BLaER1 (cell line): ENCODE measurements around the gene KCNJ11.

Experiments
- H3K27ac ChIP-seq: shearing (Covaris generic); formaldehyde crosslinking; 2 replicates; pipeline ENCODE4 v1.8.1; 2022
- H3K27me3 ChIP-seq: shearing (Covaris generic); formaldehyde crosslinking; 2 replicates; pipeline ENCODE4 v1.8.1; 2022
- H3K36me3 ChIP-seq: shearing (Covaris generic); formaldehyde crosslinking; 2 replicates; pipeline ENCODE4 v1.8.1; 2022
- H3K4me1 ChIP-seq: shearing (Covaris generic); formaldehyde crosslinking; 2 replicates; pipeline ENCODE4 v1.8.1; 2022
- H3K4me2 ChIP-seq: shearing (Covaris generic); formaldehyde crosslinking; 2 replicates; pipeline ENCODE4 v1.8.1; 2022
- H3K4me3 ChIP-seq: shearing (Covaris generic); formaldehyde crosslinking; 2 replicates; pipeline ENCODE4 v1.8.1; 2022
- H3K9ac ChIP-seq: shearing (Covaris generic); formaldehyde crosslinking; 2 replicates; pipeline ENCODE4 v1.8.1; 2022
- H3K9me3 ChIP-seq: shearing (Covaris generic); formaldehyde crosslinking; 2 replicates; pipeline ENCODE4 v1.8.1; 2022
- H4K20me1 ChIP-seq: shearing (Covaris generic); formaldehyde crosslinking; 2 replicates; pipeline ENCODE4 v1.8.1; 2022
- Cebpa-rat ChIP-seq: shearing (Covaris generic); IDR thresholded peaks from 2 replicates; pipeline ENCODE4 v1.8.1; 2022

Gene KCNJ11

DNA sequence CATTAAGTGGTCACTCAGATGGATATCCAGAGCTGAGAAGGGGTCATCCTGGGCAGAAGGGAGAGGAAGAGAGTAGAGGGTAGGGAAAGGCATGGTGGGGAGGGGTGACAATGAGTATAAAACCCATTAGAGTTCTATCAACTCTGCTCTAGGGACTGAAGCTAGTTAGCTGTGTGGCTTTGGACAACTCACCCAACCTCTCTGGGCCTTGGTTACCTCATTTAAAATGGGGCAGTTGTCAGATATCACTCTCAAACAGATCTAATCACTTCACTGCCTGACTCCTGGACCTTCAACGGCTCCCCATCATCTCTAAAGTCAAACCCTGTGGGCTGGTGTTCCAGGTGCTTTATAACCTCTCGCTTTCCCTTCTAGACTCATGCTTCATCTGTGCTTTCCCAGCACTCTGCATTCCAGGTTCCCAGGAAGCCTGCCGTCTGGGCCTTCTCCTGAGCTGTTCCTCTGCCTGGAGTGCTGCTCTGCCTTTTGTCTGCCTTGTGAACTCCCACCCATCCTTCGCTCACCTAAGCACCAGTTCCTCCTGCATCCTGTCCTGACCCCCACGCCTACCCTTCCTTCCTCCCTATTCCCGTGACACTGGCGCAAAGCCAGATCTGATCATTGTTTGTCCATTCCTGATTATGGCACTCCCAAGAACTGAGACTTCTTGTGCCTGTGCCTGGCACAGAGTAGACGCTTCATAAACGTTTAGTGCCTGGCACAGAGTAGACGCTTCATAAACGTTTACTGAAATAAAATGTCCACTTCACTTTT lies 22.3 kb upstream of the KCNJ11 start:
- no peaks in the 10 kb centered on the region for H3K27me3 ChIP-seq
- peak overlapping the region; percentile 15 for H3K4me2 ChIP-seq
- H3K4me3 ChIP-seq, result no peak overlapping the region
- TF ChIP-seq Cebpa-rat, result no peak
- H3K4me1 ChIP-seq, result peaks cover 49% of the 10 kb centered on the region
- H3K36me3 ChIP-seq, result no peaks in the 10 kb centered on the region
- no peaks in the 10 kb centered on the region for H3K9me3 ChIP-seq
- H3K9ac ChIP-seq, result no peak overlapping the region
- H4K20me1 ChIP-seq, result no peaks in the 10 kb centered on the region
- H3K27ac ChIP-seq, result no peak overlapping the region

DNA sequence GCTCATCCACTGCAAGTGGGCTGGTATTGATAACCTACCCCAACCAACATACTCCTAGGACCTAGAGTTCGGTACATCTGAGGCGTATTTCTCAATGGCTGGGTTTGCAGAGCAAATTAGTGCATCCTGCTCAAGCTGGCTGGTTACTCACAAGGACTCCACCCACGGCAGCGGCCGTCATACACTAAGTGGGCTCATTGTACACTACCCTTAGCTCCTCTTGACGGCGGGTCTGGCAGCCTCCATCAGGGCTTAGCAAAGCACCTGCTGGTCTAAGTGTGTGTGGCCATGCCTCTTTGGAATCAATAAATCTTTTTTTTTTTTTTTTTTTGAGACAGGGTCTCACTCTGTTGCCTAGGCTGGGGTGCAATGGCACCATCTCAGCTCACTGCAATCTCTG lies 20.2 kb upstream of the KCNJ11 start:
- H3K27me3 ChIP-seq, result no peaks in the 10 kb centered on the region
- TF ChIP-seq Cebpa-rat, result no peak
- no peaks in the 10 kb centered on the region for H4K20me1 ChIP-seq
- H3K9me3 ChIP-seq, result no peaks in the 10 kb centered on the region
- H3K4me2 ChIP-seq, result no peak overlapping the region
- no peaks in the 10 kb centered on the region for H3K36me3 ChIP-seq
- no peak overlapping the region for H3K9ac ChIP-seq
- H3K4me3 ChIP-seq, result no peak overlapping the region
- H3K27ac ChIP-seq, result no peak overlapping the region
- peaks cover 54% of the 10 kb centered on the region for H3K4me1 ChIP-seq

GRCh38 chr11:17408026-17408425 lies 19.6 kb upstream of the KCNJ11 start:
- Histone ChIP-seq H3K9ac (no peak overlapping the region), H3K9me3 (no peaks in the 10 kb centered on the region), H3K4me1 (peaks cover 57% of the 10 kb centered on the region), H3K4me3 (no peak overlapping the region), H3K4me2 (0 out of 2 replicates have a peak overlapping the region, but pooled peaks have one; percentile 77), H3K27me3 (no peaks in the 10 kb centered on the region), H3K36me3 (no peaks in the 10 kb centered on the region), H3K27ac (no peak overlapping the region), H4K20me1 (no peaks in the 10 kb centered on the region)
- TF ChIP-seq Cebpa-rat, result no peak

GRCh38 chr11:17407575-17407974 lies 19.1 kb upstream of the KCNJ11 start:
- H3K27ac ChIP-seq, result no peak overlapping the region; the same call in 1 of the 2 replicates
- no peaks in the 10 kb centered on the region for H4K20me1 ChIP-seq
- H3K4me1 ChIP-seq, result peaks cover 57% of the 10 kb centered on the region
- H3K27me3 ChIP-seq, result no peaks in the 10 kb centered on the region
- H3K36me3 ChIP-seq, result no peaks in the 10 kb centered on the region
- H3K4me3 ChIP-seq, result no peak overlapping the region
- H3K4me2 ChIP-seq, result peak overlapping the region; percentile 77
- no peaks in the 10 kb centered on the region for H3K9me3 ChIP-seq
- no peak for TF ChIP-seq Cebpa-rat
- H3K9ac ChIP-seq, result no peak overlapping the region

- TF ChIP-seq Cebpa-rat, result no peak
- Histone ChIP-seq H3K9me3 (no peaks in the 10 kb centered on the region), H3K4me3 (no peak overlapping the region), H3K36me3 (no peaks in the 10 kb centered on the region), H3K27ac (peak overlapping the region; percentile 67; the same call in 1 of the 2 replicates), H3K9ac (no peak overlapping the region), H3K4me2 (peak overlapping the region; percentile 77), H3K4me1 (peaks cover 63% of the 10 kb centered on the region), H3K27me3 (no peaks in the 10 kb centered on the region), H4K20me1 (no peaks in the 10 kb centered on the region)
These were observed 18.3 kb upstream of the KCNJ11 start for GRCh38 chr11:17406818-17407149.

- no peaks in the 10 kb centered on the region for H4K20me1 ChIP-seq
- no peaks in the 10 kb centered on the region for H3K9me3 ChIP-seq
- H3K27me3 ChIP-seq, result no peaks in the 10 kb centered on the region
- peak overlapping the region; percentile 55 for H3K9ac ChIP-seq
- H3K4me3 ChIP-seq, result no peak overlapping the region
- peak overlapping the region; percentile 67 for H3K27ac ChIP-seq
- peak overlapping the region; percentile 77 for H3K4me2 ChIP-seq
- H3K36me3 ChIP-seq, result no peaks in the 10 kb centered on the region
- TF ChIP-seq Cebpa-rat, result no peak
- H3K4me1 ChIP-seq, result peaks cover 64% of the 10 kb centered on the region
These were observed 17.8 kb upstream of the KCNJ11 start for GRCh38 chr11:17406082-17406817.

DNA sequence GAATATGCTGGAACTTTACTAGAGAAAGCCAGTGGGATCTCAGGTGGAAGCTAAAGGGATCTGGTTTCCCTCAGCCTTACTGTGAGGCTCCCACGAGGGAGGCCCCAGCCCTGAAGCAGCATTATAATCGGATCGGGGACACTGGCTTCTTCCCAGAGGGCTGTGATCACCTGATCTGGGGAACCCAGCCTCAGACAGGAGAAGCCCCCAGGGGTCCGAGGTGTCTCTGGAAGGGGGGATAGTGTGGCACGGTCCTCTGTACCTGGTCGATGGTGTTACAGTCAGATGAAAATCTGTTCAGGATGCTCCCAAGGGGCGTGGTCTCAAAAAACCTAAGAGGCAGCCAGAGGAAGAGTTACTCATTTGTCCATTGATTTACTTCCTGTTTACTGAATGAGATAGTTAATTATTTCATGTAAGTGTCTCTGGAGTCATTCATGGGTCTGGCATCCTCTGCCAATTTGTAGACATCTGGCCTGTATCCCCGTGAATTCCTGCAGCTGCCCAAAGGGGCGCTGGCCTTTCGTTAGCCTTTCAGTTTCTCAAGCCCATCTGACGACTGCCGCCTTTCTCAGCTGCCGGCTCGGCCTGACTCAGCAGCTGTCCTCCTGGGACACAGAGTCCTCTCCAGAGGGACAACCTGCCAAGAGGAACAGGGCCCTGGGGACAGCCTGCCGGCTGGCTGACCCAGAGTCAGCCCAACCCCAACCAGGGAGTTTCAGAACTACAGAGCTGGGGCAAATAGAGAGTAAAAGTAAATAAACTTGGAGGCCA lies 17.0 kb upstream of the KCNJ11 start:
- Histone ChIP-seq H3K27ac (peak overlapping the region; percentile 67), H3K9ac (peak overlapping the region; percentile 55), H3K9me3 (no peaks in the 10 kb centered on the region), H3K4me1 (peaks cover 67% of the 10 kb centered on the region), H3K36me3 (no peaks in the 10 kb centered on the region), H3K4me2 (peak overlapping the region; percentile 77), H3K4me3 (no peak overlapping the region), H4K20me1 (no peaks in the 10 kb centered on the region), H3K27me3 (no peaks in the 10 kb centered on the region)
- no peak for TF ChIP-seq Cebpa-rat

DNA sequence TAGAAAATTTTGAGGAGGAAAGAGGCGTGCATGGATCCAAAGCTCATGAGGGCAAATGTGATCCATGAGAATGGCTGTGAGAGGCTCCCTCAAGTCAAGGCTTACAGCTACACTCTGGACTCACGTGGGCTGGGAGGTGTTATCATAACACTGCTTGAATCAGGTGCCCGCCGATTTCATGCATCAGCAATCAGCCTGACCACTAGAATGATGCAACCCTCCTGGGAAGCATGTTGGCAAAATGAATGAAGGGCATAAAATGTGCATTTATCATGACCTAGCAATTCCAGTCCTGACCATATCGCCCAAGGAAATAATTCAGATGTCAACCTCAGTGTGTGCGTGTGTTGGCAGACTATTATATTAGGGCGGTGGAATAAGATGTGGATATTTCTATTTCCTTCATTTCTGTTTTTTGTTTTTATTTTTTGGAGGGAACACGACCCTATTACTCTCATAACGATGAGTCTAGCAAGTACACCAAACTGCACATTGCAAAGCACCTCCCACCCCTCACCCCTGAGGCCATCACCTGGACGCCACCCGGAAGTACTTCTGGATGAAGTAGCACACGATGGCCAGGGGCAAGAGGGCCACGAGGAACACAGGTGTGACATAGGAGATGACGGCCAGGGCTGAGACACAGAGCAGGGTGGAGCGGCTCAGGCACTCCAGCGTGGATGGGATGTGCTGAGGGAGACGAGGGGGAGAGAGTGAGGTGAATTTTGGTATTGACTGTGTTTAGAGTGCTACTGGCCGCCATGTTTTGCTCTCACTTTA lies 15.7 kb upstream of the KCNJ11 start:
- Histone ChIP-seq H3K4me1 (peaks cover 71% of the 10 kb centered on the region), H3K9me3 (no peaks in the 10 kb centered on the region), H3K27ac (peak overlapping the region; percentile 12; the same call in 1 of the 2 replicates), H3K27me3 (no peaks in the 10 kb centered on the region), H3K36me3 (no peaks in the 10 kb centered on the region), H3K4me3 (no peak overlapping the region), H3K4me2 (peak overlapping the region; percentile 77), H3K9ac (no peak overlapping the region), H4K20me1 (no peaks in the 10 kb centered on the region)
- TF ChIP-seq Cebpa-rat, result peak; percentile 80

- Histone ChIP-seq H3K4me2 (no peak overlapping the region), H3K9me3 (no peaks in the 10 kb centered on the region), H3K4me1 (peaks cover 65% of the 10 kb centered on the region), H3K9ac (no peak overlapping the region), H3K4me3 (no peak overlapping the region), H3K27me3 (no peaks in the 10 kb centered on the region), H3K36me3 (no peaks in the 10 kb centered on the region), H3K27ac (no peak overlapping the region), H4K20me1 (no peaks in the 10 kb centered on the region)
- TF ChIP-seq Cebpa-rat, result no peak
These were observed 14.0 kb upstream of the KCNJ11 start for GRCh38 chr11:17402486-17402885.
